HEK293 (cell line): ENCODE results near the gene MAP1LC3B2.

Experiments
- GFI1B ChIP-seq: fragments of 450-650 bp; formaldehyde crosslinking; IDR thresholded peaks from 2 replicates; pipeline ENCODE4 v1.5.1; 2016; ENCODE audit warnings: missing biosample characterization, missing genetic modification characterization
- GLI2 ChIP-seq: fragments of 450-650 bp; formaldehyde crosslinking; IDR thresholded peaks from 2 replicates; pipeline ENCODE4; 2017; ENCODE audit warnings: missing biosample characterization, missing genetic modification characterization, low read depth, borderline replicate concordance
- GLIS1 ChIP-seq: fragments of 450-650 bp; formaldehyde crosslinking; IDR thresholded peaks from 2 replicates; pipeline ENCODE4 v1.5.1; 2016; ENCODE audit warnings: missing biosample characterization, missing genetic modification characterization
- HOXC10 ChIP-seq: sonication (generic); formaldehyde crosslinking; IDR thresholded peaks from 2 replicates; pipeline ENCODE4 v1.8.1; 2023; ENCODE audit warnings: mild to moderate bottlenecking, missing genetic modification reagents
- KLF8 ChIP-seq: fragments of 450-650 bp; formaldehyde crosslinking; IDR thresholded peaks from 2 replicates; pipeline ENCODE4 v1.5.1; 2016; ENCODE audit warnings: missing biosample characterization, missing genetic modification characterization
- SETDB1 ChIP-seq: IDR thresholded peaks from one replicate; pipeline ENCODE4 v1.6.1; 2017; ENCODE audit warnings: mild to moderate bottlenecking, low read length, moderate library complexity, mixed read lengths; ENCODE audit not compliant: insufficient read length
- TCF7L2 ChIP-seq: IDR thresholded peaks from 2 replicates; pipeline ENCODE4 v1.6.1; 2011; ENCODE audit warnings: low read depth, mild to moderate bottlenecking, inconsistent platforms, low read length, moderate library complexity, borderline replicate concordance
- ZEB2 ChIP-seq: fragments of 450-650 bp; formaldehyde crosslinking; IDR thresholded peaks from 2 replicates; pipeline ENCODE4 v1.5.1; 2016; ENCODE audit warnings: missing biosample characterization, missing genetic modification characterization
- ZFP69B ChIP-seq: fragments of 450-650 bp; formaldehyde crosslinking; IDR thresholded peaks from 2 replicates; pipeline ENCODE4 v1.5.1; 2016; ENCODE audit warnings: missing biosample characterization, missing genetic modification characterization
- ZNF24 ChIP-seq: fragments of 450-650 bp; formaldehyde crosslinking; IDR thresholded peaks from 2 replicates; pipeline ENCODE4 v1.5.1; 2016; ENCODE audit warnings: missing biosample characterization, missing genetic modification characterization
- ZNF37A ChIP-seq: fragments of 450-650 bp; IDR thresholded peaks from 2 replicates; pipeline ENCODE4 v1.5.1; 2018; ENCODE audit warnings: missing biosample characterization, missing genetic modification characterization
- ZNF394 ChIP-seq: fragments of 450-650 bp; formaldehyde crosslinking; IDR thresholded peaks from 2 replicates; pipeline ENCODE4 v1.5.1; 2016; ENCODE audit warnings: missing biosample characterization, missing genetic modification characterization, mild to moderate bottlenecking, moderate library complexity, borderline replicate concordance
- ZNF600 ChIP-seq: fragments of 450-650 bp; formaldehyde crosslinking; IDR thresholded peaks from 2 replicates; pipeline ENCODE4 v1.5.1; 2016; ENCODE audit warnings: missing biosample characterization, missing genetic modification characterization
- ZNF791 ChIP-seq: fragments of 450-650 bp; formaldehyde crosslinking; IDR thresholded peaks from 2 replicates; pipeline ENCODE4 v1.5.1; 2016; ENCODE audit warnings: missing biosample characterization, missing genetic modification characterization
- ZSCAN23 ChIP-seq: fragments of 450-650 bp; formaldehyde crosslinking; IDR thresholded peaks from 2 replicates; pipeline ENCODE4 v1.5.1; 2016; ENCODE audit warnings: missing biosample characterization, missing genetic modification characterization
- TF ChIP-seq, protein P1 (sequence below): fragments of 450-650 bp; formaldehyde crosslinking; IDR thresholded peaks from 2 replicates; pipeline ENCODE4 v1.5.1; 2016; ENCODE audit warnings: missing biosample characterization, missing genetic modification characterization
- TF ChIP-seq, protein P2 (sequence below): fragments of 450-650 bp; formaldehyde crosslinking; IDR thresholded peaks from 2 replicates; pipeline ENCODE4 v1.5.1; 2016; ENCODE audit warnings: missing biosample characterization, missing genetic modification characterization
- TF ChIP-seq, protein P3 (sequence below): fragments of 450-650 bp; formaldehyde crosslinking; IDR thresholded peaks from 2 replicates; pipeline ENCODE4 v1.5.1; 2016; ENCODE audit warnings: missing biosample characterization, missing genetic modification characterization, low read depth
- TF ChIP-seq, protein P4 (sequence below): fragments of 450-650 bp; formaldehyde crosslinking; IDR thresholded peaks from 2 replicates; pipeline ENCODE4 v1.5.1; 2016; ENCODE audit warnings: missing biosample characterization, missing genetic modification characterization
- TF ChIP-seq, protein P5 (sequence below): fragments of 450-650 bp; formaldehyde crosslinking; IDR thresholded peaks from 2 replicates; pipeline ENCODE4 v1.5.1; 2016; ENCODE audit warnings: missing biosample characterization, missing genetic modification characterization

MAP1LC3B2 gene

DNA sequence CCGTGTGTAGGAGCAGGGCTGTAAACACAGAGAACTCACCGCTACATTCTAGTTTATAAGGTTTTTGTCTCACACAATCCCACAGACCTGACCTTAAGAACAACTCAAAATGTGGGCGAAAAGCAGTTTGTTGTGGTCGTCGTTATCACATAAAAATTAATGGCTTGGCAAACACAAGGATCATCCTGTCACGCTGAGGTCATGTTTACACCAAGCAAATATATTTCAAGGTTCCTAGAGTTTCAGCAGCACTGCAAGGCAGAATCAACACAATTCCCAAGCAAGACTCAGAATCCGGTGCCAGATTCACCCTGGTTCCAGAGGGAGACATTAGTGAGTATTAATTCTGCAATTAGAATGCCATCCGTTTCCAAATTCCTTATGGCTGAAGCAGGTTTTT is 30.1 kb upstream of the MAP1LC3B2 start (continued):
- TF ChIP-seq HOXC10 (no peak), ZNF394 (tag by site-specific recombination) (peak; percentile 61; the same call in 1 of the 2 replicates), ZNF600 (tag by site-specific recombination) (peak; percentile 80; the same call in 1 of the 2 replicates), GFI1B (peak; percentile 76), ZFP69B (tag by site-specific recombination) (0 out of 2 replicates have a peak, but pooled peaks have one; percentile 35), GLI2 (0 out of 2 replicates have a peak, but pooled peaks have one; percentile 45), KLF8 (tag by site-specific recombination) (peak; percentile 83; the same call in 1 of the 2 replicates), ZNF37A (tag by site-specific recombination) (no peak), TCF7L2 (no peak), SETDB1 (no peak), ZNF791 (no peak), ZSCAN23 (tag by site-specific recombination) (0 out of 2 replicates have a peak, but pooled peaks have one; percentile 29), ZNF24 (tag by site-specific recombination) (peak; percentile 86; the same call in 1 of the 2 replicates), ZEB2 (peak; percentile 62; the same call in 1 of the 2 replicates), GLIS1 (0 out of 2 replicates have a peak, but pooled peaks have one; percentile 18)
- TF ChIP-seq, protein P1, sequence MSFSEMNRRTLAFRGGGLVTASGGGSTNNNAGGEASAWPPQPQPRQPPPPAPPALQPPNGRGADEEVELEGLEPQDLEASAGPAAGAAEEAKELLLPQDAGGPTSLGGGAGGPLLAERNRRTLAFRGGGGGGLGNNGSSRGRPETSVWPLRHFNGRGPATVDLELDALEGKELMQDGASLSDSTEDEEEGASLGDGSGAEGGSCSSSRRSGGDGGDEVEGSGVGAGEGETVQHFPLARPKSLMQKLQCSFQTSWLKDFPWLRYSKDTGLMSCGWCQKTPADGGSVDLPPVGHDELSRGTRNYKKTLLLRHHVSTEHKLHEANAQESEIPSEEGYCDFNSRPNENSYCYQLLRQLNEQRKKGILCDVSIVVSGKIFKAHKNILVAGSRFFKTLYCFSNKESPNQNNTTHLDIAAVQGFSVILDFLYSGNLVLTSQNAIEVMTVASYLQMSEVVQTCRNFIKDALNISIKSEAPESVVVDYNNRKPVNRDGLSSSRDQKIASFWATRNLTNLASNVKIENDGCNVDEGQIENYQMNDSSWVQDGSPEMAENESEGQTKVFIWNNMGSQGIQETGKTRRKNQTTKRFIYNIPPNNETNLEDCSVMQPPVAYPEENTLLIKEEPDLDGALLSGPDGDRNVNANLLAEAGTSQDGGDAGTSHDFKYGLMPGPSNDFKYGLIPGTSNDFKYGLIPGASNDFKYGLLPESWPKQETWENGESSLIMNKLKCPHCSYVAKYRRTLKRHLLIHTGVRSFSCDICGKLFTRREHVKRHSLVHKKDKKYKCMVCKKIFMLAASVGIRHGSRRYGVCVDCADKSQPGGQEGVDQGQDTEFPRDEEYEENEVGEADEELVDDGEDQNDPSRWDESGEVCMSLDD (tag by site-specific recombination) = 0 out of 2 replicates have a peak, but pooled peaks have one; percentile 24
- TF ChIP-seq, protein P2, sequence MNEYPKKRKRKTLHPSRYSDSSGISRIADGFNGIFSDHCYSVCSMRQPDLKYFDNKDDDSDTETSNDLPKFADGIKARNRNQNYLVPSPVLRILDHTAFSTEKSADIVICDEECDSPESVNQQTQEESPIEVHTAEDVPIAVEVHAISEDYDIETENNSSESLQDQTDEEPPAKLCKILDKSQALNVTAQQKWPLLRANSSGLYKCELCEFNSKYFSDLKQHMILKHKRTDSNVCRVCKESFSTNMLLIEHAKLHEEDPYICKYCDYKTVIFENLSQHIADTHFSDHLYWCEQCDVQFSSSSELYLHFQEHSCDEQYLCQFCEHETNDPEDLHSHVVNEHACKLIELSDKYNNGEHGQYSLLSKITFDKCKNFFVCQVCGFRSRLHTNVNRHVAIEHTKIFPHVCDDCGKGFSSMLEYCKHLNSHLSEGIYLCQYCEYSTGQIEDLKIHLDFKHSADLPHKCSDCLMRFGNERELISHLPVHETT = peak; percentile 86; the same call in 1 of the 2 replicates
- TF ChIP-seq, protein P3, sequence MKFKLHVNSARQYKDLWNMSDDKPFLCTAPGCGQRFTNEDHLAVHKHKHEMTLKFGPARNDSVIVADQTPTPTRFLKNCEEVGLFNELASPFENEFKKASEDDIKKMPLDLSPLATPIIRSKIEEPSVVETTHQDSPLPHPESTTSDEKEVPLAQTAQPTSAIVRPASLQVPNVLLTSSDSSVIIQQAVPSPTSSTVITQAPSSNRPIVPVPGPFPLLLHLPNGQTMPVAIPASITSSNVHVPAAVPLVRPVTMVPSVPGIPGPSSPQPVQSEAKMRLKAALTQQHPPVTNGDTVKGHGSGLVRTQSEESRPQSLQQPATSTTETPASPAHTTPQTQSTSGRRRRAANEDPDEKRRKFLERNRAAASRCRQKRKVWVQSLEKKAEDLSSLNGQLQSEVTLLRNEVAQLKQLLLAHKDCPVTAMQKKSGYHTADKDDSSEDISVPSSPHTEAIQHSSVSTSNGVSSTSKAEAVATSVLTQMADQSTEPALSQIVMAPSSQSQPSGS = peak; percentile 39; the same call in 1 of the 2 replicates
- TF ChIP-seq, protein P4, sequence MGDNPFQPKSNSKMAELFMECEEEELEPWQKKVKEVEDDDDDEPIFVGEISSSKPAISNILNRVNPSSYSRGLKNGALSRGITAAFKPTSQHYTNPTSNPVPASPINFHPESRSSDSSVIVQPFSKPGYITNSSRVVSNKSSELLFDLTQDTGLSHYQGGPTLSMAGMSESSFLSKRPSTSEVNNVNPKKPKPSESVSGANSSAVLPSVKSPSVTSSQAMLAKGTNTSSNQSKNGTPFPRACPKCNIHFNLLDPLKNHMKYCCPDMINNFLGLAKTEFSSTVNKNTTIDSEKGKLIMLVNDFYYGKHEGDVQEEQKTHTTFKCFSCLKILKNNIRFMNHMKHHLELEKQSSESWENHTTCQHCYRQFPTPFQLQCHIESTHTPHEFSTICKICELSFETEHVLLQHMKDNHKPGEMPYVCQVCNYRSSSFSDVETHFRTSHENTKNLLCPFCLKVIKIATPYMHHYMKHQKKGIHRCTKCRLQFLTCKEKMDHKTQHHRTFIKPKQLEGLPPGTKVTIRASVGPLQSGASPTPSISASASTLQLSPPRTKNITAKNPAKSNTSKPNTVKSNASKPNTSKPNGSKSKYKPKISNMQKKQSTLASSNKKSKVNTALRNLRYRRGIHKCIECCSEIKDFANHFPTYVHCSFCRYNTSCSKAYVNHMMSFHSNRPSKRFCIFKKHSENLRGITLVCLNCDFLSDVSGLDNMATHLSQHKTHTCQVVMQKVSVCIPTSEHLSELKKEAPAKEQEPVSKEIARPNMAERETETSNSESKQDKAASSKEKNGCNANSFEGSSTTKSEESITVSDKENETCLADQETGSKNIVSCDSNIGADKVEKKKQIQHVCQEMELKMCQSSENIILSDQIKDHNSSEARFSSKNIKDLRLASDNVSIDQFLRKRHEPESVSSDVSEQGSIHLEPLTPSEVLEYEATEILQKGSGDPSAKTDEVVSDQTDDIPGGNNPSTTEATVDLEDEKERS (tag by site-specific recombination) = no peak
- TF ChIP-seq, protein P5, sequence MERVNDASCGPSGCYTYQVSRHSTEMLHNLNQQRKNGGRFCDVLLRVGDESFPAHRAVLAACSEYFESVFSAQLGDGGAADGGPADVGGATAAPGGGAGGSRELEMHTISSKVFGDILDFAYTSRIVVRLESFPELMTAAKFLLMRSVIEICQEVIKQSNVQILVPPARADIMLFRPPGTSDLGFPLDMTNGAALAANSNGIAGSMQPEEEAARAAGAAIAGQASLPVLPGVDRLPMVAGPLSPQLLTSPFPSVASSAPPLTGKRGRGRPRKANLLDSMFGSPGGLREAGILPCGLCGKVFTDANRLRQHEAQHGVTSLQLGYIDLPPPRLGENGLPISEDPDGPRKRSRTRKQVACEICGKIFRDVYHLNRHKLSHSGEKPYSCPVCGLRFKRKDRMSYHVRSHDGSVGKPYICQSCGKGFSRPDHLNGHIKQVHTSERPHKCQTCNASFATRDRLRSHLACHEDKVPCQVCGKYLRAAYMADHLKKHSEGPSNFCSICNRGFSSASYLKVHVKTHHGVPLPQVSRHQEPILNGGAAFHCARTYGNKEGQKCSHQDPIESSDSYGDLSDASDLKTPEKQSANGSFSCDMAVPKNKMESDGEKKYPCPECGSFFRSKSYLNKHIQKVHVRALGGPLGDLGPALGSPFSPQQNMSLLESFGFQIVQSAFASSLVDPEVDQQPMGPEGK (tag by site-specific recombination) = peak; percentile 38; the same call in 1 of the 2 replicates
